HUES64 (cell line): ENCODE data around the gene EIPR1.

Experiments used
- H3K27ac ChIP-seq: 2 replicates; pipeline ENCODE4 v1.7.0; 2013; ENCODE audit warnings: low read depth, low read length, inconsistent platforms
- H3K27me3 ChIP-seq: 2 replicates; pipeline ENCODE4 v1.6.1; 2013; ENCODE audit warnings: mild to moderate bottlenecking, low read length; ENCODE audit not compliant: insufficient read depth
- H3K36me3 ChIP-seq: 2 replicates; pipeline ENCODE4 v1.6.1; 2013; ENCODE audit warnings: mild to moderate bottlenecking, low read length; ENCODE audit not compliant: insufficient read depth
- H3K4me1 ChIP-seq: 2 replicates; pipeline ENCODE4 v1.6.1; 2013; ENCODE audit warnings: mild to moderate bottlenecking, low read length, moderate library complexity; ENCODE audit not compliant: insufficient read depth
- H3K4me3 ChIP-seq: 2 replicates; pipeline ENCODE4 v1.5.1; 2013; ENCODE audit warnings: mild to moderate bottlenecking, low read length, moderate library complexity
- H3K9ac ChIP-seq: 2 replicates; pipeline ENCODE4 v1.6.1; 2013; ENCODE audit warnings: mild to moderate bottlenecking, low read depth, low read length
- H3K9me3 ChIP-seq: 2 replicates; pipeline ENCODE4 v1.6.1; 2013; ENCODE audit warnings: low read depth, low read length; ENCODE audit not compliant: insufficient read depth
- WGBS: fragments of 150-250, 120-280 bp; methylation state at CpG from one replicate; pipeline ENCODE4 v1.1.7; 2013; ENCODE audit warnings: missing lambda C conversion rate; 5-methylcytosine and 5-hydroxymethylcytosine counted together

The EIPR1 gene

GRCh38 chr2:3162442-3163077 is 215.1 kb downstream of the EIPR1 start:
- Histone ChIP-seq H3K4me1 (no peaks in the 10 kb centered on the region), H3K9me3 (peaks cover 24% of the 10 kb centered on the region), H3K4me3 (no peak overlapping the region), H3K36me3 (no peaks in the 10 kb centered on the region), H3K27me3 (no peaks in the 10 kb centered on the region), H3K27ac (no peak overlapping the region), H3K9ac (no peak overlapping the region)
- 95% methylated on average over 6 of the region's 6 CpGs for WGBS

DNA sequence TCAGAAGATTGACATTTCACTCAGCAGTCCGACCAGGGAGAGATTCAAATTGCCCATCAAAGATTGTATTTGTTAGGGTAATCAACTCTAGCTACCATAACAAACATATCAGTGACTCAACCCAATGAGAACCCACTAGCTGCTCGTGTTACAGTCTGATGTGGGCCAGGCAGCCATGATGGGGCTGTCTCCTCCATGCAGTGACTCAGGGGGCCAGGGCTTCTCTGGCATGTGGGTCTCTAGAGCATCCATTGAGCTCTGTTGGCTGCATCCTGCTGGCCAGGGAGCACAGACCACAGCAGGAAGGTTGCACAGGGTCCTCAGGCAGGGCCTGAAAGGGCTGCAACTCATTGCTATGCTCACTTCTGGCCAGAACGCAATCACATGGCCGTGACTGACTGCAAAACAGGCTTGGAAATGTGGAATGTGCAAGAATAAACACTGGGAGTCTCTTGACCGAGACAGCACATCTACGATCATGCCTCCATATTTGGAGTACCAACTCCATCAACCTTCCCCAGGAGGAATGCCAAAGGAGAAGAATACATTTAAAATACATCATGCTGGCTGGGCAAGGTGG is 216.8 kb downstream of the EIPR1 start:
- Histone ChIP-seq H3K27ac (no peak overlapping the region), H3K9ac (no peak overlapping the region), H3K27me3 (no peaks in the 10 kb centered on the region), H3K9me3 (peaks cover 24% of the 10 kb centered on the region), H3K4me1 (no peaks in the 10 kb centered on the region), H3K4me3 (no peak overlapping the region), H3K36me3 (no peaks in the 10 kb centered on the region)
- WGBS, result 91% methylated on average over 5 of the region's 6 CpGs

GRCh38 chr2:3159782-3160545 is 217.7 kb downstream of the EIPR1 start:
- Histone ChIP-seq H3K4me1 (no peaks in the 10 kb centered on the region), H3K9me3 (peaks cover 18% of the 10 kb centered on the region), H3K36me3 (no peaks in the 10 kb centered on the region), H3K27ac (no peak overlapping the region), H3K4me3 (no peak overlapping the region), H3K27me3 (no peaks in the 10 kb centered on the region), H3K9ac (no peak overlapping the region)
- WGBS, result 91% methylated on average over 23 of the region's 23 CpGs

DNA sequence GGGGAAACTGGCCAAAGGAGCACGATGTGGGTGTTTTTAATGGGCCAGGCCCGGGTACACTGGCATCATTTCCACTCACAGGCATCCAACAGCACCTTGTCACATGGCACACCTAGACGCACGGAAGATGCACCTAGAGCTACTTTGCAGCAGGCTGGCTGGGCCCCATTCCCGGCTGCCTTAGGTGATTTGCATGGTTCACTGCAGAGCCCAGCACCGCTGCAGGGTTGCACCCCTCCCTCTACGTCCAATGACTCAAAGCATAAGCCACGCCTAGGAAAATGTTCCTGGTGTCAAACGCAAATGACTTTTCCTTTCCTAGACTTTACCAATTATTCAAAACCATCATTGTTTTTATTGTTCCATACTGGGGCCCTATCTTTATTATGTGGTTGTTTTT is 222.9 kb downstream of the EIPR1 start:
- Histone ChIP-seq H3K27me3 (no peaks in the 10 kb centered on the region), H3K4me1 (no peaks in the 10 kb centered on the region), H3K36me3 (no peaks in the 10 kb centered on the region), H3K9me3 (no peaks in the 10 kb centered on the region), H3K27ac (no peak overlapping the region), H3K4me3 (no peak overlapping the region), H3K9ac (no peak overlapping the region)
- 89% methylated on average over 9 of the region's 9 CpGs for WGBS

DNA sequence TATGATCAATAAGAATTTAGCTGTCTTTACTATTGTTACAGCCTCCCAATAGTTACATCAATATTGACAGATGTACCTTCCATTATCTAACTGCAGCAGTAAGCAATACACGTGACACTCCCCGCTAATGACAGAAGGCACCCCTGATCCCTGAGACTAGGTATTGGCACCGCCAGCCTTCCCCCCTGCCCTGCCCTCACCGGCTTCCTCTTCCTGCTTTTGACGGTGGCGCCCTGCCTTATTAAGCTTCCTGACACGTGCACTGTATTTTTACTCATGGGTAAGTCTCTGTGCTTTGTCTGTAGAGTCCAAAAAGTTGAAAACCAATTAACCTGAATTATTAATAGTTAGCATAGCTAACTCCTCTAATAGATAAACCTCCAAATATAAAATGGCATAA is 223.5 kb downstream of the EIPR1 start:
- 92% methylated on average over 7 of the region's 7 CpGs for WGBS
- Histone ChIP-seq H3K4me3 (no peak overlapping the region), H3K9me3 (no peaks in the 10 kb centered on the region), H3K27ac (no peak overlapping the region), H3K4me1 (no peaks in the 10 kb centered on the region), H3K9ac (no peak overlapping the region), H3K27me3 (no peaks in the 10 kb centered on the region), H3K36me3 (no peaks in the 10 kb centered on the region)

GRCh38 chr2:3151153-3151918 is 226.3 kb downstream of the EIPR1 start:
- H3K4me3 ChIP-seq, result no peak overlapping the region
- H3K9ac ChIP-seq, result no peak overlapping the region
- H3K4me1 ChIP-seq, result no peaks in the 10 kb centered on the region
- 93% methylated on average over 5 of the region's 6 CpGs for WGBS
- H3K9me3 ChIP-seq, result no peaks in the 10 kb centered on the region
- H3K36me3 ChIP-seq, result no peaks in the 10 kb centered on the region
- H3K27me3 ChIP-seq, result no peaks in the 10 kb centered on the region
- no peak overlapping the region for H3K27ac ChIP-seq

GRCh38 chr2:3149441-3150217 is 228.0 kb downstream of the EIPR1 start:
- Histone ChIP-seq H3K4me3 (no peak overlapping the region), H3K36me3 (no peaks in the 10 kb centered on the region), H3K27ac (no peak overlapping the region), H3K27me3 (no peaks in the 10 kb centered on the region), H3K9me3 (no peaks in the 10 kb centered on the region), H3K9ac (no peak overlapping the region), H3K4me1 (no peaks in the 10 kb centered on the region)
- WGBS, result 86% methylated on average over 15 of the region's 15 CpGs

GRCh38 chr2:3148716-3149115 is 228.9 kb downstream of the EIPR1 start:
- H3K27me3 ChIP-seq, result no peaks in the 10 kb centered on the region
- H3K27ac ChIP-seq, result no peak overlapping the region
- 95% methylated on average over 17 of the region's 17 CpGs for WGBS
- H3K4me3 ChIP-seq, result no peak overlapping the region
- H3K9me3 ChIP-seq, result no peaks in the 10 kb centered on the region
- H3K36me3 ChIP-seq, result no peaks in the 10 kb centered on the region
- no peak overlapping the region for H3K9ac ChIP-seq
- no peaks in the 10 kb centered on the region for H3K4me1 ChIP-seq

DNA sequence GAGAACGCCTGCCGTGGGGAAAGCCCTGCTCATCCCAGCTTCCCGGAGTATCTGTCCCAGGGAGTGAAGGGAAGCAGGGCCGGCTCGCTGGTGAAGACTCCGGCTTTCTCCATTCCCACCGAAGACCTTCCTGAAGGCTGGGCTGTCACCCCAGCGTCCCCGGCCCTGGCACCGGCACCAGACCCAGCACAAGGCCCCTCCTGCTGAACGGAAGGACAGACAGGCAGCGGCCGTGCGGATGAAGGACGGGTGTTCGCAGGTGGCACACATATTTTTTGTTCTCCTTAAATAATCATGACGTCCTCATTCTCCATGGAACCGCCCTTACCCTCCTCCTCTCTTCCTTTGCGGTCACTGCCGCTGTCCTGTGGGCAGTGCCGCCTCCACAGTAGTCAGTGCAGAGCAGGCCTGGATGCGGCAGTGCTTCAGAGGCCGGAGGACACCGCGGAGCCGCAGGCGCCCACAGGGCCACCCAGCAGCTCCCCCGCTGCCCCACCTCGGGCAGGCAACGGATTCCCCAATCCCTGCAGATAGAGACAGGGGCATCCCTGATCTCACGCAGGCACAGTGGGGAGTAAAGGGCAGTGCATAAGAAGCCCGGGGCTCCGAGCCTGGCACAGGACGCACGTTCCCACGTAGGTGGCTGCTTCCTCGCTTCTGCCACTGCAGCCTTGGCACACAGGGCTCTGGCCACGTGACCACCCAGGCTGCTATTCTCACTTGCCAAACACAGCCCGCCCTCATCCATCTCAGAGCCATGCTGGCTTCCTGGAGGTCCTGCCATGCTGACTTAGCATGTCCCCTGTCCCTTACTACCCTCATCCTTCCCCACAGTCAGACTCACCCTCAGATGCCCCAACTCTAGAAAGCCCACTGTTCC is 229.7 kb downstream of the EIPR1 start:
- no peaks in the 10 kb centered on the region for H3K27me3 ChIP-seq
- WGBS, result 94% methylated on average over 39 of the region's 39 CpGs
- no peak overlapping the region for H3K9ac ChIP-seq
- H3K9me3 ChIP-seq, result no peaks in the 10 kb centered on the region
- H3K27ac ChIP-seq, result no peak overlapping the region
- H3K4me3 ChIP-seq, result no peak overlapping the region
- no peaks in the 10 kb centered on the region for H3K36me3 ChIP-seq
- no peaks in the 10 kb centered on the region for H3K4me1 ChIP-seq
